HG03342 (cell line): ENCODE data around the gene ACBD3.
"Not testable (repeated sequence)": the region's sequence is repeated elsewhere in the genome, so short reads cannot be mapped to it uniquely, and the experiment has no call there.

Experiments used
- ATAC-seq: cut with Tn5 transposase; IDR thresholded peaks from one replicate; pipeline ENCODE4 v1.9.1; 2021; ENCODE audit warnings: mild to moderate bottlenecking, moderate library complexity; ENCODE audit not compliant: unreplicated experiment

Gene ACBD3

DNA sequence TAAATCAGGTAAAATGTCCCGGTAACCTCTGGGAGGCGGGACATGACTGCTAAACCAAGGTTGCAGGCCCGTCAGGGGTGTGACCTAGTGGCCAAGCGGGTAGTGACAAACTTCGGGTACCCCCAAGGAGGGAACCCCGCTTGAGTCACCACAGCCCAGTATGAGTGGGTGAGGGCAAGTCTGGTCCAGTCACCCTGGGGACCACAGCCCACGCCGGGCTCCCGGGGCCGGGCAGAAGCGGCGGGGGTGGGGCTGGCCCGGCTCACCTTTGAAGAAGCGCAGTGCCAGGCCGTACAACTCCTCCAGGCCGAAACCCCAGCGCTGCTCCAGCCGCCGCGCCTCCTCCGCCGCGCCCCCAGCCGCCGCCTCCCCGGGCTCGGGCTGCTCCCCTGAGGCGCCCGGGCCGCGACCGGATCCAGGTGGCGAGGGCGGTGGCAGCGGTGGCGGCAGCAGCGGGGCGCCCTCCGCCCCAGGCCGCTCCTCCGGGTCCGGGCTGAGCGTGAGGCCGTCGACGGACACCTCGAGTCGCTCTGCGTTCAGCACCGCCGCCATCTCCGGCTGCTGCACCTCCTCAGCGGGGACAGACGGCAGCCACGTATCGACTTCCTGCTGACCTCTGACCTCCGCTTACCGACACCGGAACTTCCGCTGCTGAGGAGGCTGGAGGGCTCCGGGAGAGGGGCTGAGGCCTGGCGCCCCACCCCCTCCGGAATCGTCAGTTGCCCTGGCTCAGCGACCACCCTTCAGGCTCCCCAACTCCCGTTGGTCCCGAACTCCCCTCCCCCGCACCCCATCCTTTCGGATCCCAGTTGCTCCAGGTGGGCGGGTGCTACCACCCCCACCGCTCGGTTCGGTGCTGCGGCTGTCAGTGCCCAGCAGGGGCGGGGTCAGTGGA is at the start of gene ACBD3:
TSS of gene ACBD3 (minus strand) at position 618 of the 895 bp plus-strand sequence. CDS start at position 552, 66 bp downstream.
- peak; percentile 96 for ATAC-seq

GRCh38 chr1:226233806-226234205 is 47.3 kb upstream of the ACBD3 start:
- no peak for ATAC-seq

DNA sequence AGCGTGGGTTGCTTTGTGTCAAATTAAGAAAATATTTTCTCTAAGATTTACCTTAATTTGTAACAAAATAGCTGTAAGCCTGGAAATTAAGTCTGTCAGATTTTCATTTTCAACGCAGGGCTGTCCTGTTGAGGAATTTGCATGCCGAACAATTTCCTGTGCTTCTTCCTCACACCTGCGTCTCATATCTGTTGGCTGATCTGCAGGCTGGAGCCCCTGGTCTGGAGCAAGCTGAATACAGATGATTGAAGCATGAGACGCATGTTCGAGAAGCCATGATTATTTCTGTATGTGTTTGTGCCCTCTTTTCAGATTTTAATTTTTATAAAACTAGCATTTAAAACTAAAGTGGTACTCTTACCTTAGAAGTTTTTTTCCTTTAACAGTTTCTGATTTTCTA is 46.8 kb upstream of the ACBD3 start:
- peak; percentile 75 for ATAC-seq

GRCh38 chr1:226226601-226227000 is 40.1 kb upstream of the ACBD3 start:
- ATAC-seq = no peak

DNA sequence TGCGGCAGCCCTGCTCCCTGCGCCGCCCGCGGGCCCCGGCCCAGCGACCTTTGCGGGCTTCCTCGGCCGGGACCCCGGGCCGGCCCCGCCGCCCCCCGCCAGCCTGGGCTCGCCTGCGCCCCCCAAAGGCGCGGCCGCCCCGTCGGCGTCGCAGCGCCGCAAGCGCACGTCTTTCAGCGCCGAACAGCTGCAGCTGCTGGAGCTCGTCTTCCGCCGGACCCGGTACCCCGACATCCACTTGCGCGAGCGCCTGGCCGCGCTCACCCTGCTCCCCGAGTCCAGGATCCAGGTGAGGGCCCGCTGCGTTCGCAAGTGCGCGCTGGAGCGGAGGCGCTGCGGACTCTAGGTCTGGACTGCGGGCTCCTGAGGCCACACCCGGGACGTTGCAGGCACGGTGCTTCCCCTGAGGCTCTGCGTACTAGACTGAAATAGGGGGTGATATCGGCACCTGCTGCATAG is 37.3 kb upstream of the ACBD3 start:
- peak; percentile 62 for ATAC-seq

GRCh38 chr1:226223157-226223785 is 36.7 kb upstream of the ACBD3 start, which contains the start of gene MIXL1:
Gene MIXL1 (plus strand): TSS chr1:226223664. CDS start chr1:226223682, 18 bp downstream.
- ATAC-seq = peak; percentile 37

- no peak for ATAC-seq
Observed at GRCh38 chr1:226222686-226223085, 36.1 kb upstream of the ACBD3 start.

GRCh38 chr1:226220473-226221189 is 34.1 kb upstream of the ACBD3 start:
- ATAC-seq = no peak

GRCh38 chr1:226217273-226217672 is 30.7 kb upstream of the ACBD3 start:
- ATAC-seq = no peak

DNA sequence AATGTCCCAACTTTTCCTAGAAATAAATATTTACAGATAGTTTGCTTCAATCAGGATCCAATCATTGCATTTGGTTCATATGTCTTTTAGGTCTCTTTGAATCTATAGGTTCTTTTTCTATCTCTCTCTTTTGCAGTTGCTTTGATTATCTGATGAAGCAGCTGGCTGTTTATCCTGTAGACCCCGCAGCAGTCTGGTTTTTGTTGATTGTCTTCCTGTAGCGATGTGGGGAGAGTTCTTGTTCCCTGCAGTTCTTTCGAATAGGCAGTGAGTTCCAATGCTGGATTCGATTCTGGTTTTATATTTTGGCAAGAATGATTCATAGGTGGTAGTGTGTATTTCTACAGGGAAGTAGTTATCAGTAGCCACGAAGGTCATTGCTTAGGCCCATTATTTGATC is 29.5 kb upstream of the ACBD3 start:
- no peak for ATAC-seq

DNA sequence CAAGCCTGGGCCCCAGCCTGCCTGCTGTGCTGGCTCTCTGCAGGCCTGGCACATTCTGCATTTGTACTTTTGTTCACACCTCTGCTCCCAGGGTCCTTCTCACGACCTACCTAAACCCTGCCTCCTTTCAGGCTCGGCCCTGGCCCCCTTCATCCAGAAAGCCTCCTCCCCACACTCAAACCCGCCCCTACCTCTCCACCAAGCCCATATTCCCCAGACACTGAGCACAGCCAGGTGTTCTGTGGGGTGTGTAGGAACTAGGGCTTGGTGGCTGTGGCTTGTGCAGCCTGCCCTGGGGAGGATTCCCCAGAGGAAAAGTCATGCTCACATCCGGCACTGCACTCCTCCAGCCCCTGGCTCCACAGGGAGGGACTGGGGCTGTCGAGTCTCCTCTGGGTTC is 28.7 kb upstream of the ACBD3 start:
- ATAC-seq = no peak

DNA sequence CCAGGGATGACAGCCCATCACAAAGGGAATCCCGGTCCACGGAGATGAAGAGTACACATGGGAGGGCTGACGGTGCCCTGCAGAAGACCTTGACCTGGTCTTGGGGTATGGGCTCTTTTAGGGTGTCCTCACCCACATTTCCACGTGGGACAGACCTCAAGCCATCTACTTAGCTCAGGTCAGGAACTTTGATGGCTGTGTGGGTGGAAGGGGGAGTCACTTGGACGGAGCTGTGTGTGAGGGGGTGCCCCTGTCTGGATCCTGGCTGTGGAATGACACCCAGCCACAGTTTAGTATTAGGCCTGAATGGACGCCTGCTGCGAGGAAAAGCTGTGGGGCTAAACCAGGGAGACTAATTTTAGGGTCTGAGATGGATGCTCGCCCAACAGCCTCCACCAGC is 26.0 kb upstream of the ACBD3 start:
- ATAC-seq = no peak

- no peak for ATAC-seq
Observed at GRCh38 chr1:226211181-226211821, 24.8 kb upstream of the ACBD3 start.

DNA sequence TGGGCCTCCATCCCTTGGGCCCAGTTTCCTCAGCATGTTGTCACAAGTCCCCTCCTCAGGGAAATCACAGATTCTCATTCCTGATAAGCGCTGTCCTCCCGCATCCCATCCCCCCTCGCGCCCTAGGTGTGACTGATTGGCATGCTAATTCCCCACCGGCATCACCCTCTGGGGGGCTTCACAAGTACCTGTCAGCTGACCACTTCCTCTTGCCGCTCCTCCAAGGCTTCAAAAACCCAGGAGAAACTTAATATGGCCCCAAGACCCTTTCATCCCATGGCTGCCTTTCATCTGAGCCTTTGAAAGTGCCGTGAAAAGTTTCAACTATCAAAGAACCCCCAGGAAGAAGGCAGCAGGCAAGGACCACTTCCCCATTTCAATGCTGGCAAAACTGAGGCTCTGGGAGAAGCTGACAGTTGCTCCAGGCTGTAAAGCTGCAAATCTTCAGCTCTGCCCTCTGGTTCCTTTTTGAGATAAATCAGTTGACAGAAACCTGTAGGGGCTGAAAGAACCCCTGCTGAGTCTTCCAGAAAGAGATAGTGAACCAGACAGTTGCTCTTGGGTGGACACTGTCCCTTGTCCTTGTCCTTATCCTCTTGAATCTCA is 24.1 kb upstream of the ACBD3 start:
- ATAC-seq = no peak

- no peak for ATAC-seq
Observed at GRCh38 chr1:226209307-226210059, 22.9 kb upstream of the ACBD3 start.

DNA sequence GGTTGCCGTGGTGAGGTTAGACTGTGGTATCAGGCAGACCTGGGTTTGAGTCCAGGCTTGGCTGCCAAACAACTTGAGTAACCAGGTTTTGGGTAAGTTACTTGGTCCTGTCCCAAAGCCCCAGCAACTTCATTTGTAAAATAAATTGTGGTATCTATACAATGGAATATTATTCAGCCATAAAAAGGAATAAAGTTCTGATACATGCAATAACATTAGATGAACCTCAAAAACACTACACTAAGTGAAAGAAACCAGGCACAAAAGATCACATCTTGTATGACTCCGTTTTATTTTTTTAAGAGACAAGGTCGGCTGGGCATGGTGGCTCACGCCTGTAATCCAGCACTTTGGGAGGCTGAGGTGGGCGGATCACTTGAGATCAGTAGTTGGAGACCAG is 20.5 kb upstream of the ACBD3 start:
- ATAC-seq = no peak

- ATAC-seq = no peak
Observed at GRCh38 chr1:226204198-226204597, 17.7 kb upstream of the ACBD3 start.

GRCh38 chr1:226203655-226204054 is 17.1 kb upstream of the ACBD3 start:
- no peak for ATAC-seq

DNA sequence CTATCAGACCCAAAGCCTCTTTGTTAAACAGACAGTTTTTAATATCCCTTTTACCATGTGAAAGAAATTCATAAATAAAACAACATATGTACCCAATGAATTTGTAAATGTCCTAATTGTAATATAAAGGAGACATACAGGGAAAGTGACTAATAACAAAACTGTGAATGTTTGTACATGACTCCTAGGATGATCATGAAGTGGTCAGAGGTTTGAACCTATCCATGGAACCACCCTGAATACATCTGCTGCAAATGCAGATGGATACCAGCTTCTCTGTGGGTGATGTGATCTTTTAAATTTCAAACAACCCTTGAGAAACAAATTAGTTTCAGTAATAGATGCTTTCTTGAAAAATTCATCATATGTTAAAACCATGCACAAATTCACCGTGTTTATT is 16.7 kb upstream of the ACBD3 start:
- ATAC-seq = no peak

GRCh38 chr1:226202666-226203065 is 16.1 kb upstream of the ACBD3 start:
- ATAC-seq = not testable (repeated sequence)
